22Rv1 (cell line): Measurements from ENCODE around the gene APOE.

Experiments used
- ZFX ChIP-seq: fragments of 450-650 bp; IDR thresholded peaks from 2 replicates; pipeline ENCODE4 v1.6.1; 2017; ENCODE audit warnings: antibody characterized with exemption, borderline replicate concordance
- TF ChIP-seq, protein P1 (sequence below): fragments of 450-650 bp; IDR thresholded peaks from 2 replicates; pipeline ENCODE4 v1.5.1; 2017; ENCODE audit warnings: mild to moderate bottlenecking

DNA sequence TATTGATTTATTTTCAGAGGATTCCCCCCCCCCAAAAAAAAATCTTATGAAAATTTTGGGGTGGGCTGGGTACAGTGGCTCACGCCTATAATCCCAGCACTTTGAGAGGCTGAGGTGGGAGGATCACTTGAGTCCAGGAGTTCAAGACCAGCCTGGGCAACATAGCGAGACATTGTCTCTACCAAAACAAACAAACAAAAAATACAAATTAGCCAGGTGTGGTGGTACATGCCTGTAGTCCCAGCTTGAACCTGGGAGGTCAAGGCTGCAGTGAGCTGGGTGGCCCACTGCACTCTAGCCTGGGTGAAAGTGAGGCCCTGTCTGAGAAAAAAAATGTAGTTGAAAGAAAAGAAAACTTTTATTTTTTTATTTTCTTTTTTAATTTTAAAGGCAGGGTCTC, 41.6 kb upstream of the APOE start:
- TF ChIP-seq, protein P1, sequence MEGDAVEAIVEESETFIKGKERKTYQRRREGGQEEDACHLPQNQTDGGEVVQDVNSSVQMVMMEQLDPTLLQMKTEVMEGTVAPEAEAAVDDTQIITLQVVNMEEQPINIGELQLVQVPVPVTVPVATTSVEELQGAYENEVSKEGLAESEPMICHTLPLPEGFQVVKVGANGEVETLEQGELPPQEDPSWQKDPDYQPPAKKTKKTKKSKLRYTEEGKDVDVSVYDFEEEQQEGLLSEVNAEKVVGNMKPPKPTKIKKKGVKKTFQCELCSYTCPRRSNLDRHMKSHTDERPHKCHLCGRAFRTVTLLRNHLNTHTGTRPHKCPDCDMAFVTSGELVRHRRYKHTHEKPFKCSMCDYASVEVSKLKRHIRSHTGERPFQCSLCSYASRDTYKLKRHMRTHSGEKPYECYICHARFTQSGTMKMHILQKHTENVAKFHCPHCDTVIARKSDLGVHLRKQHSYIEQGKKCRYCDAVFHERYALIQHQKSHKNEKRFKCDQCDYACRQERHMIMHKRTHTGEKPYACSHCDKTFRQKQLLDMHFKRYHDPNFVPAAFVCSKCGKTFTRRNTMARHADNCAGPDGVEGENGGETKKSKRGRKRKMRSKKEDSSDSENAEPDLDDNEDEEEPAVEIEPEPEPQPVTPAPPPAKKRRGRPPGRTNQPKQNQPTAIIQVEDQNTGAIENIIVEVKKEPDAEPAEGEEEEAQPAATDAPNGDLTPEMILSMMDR, result no peak
- TF ChIP-seq ZFX, result no peak
